ENCODE results near the gene RIN2.
"Not testable (repeated sequence)": the region's sequence is repeated elsewhere in the genome, so short reads cannot be mapped to it uniquely, and the experiment has no call there.

Gene RIN2

GRCh38 chr20:19791887-19792286 is 33.8 kb downstream of the RIN2 start:
- DNase-seq, result no peak

- no peak for DNase-seq
Measured at GRCh38 chr20:19793716-19794115, 35.7 kb downstream of the RIN2 start.

GRCh38 chr20:19794941-19795340 is 36.9 kb downstream of the RIN2 start:
- DNase-seq, result no peak

- no peak for DNase-seq
Measured at GRCh38 chr20:19799325-19799724, 41.3 kb downstream of the RIN2 start.

- no peak for DNase-seq
Measured at GRCh38 chr20:19802099-19802491, 44.0 kb downstream of the RIN2 start.

- no peak for DNase-seq
Measured at GRCh38 chr20:19802492-19803158, 44.6 kb downstream of the RIN2 start.

GRCh38 chr20:19806276-19806675 is 48.2 kb downstream of the RIN2 start:
- not testable (repeated sequence) for DNase-seq

GRCh38 chr20:19806806-19807190 is 48.7 kb downstream of the RIN2 start:
- no peak for DNase-seq

- peak in 1 of 2 experiments; percentile 23 for DNase-seq
Measured at GRCh38 chr20:19807191-19807945, 49.3 kb downstream of the RIN2 start.

Measured in NCI-H187 (cell line).